GM19193 (cell line): ENCODE results near the gene ZNF300.

ENCODE experiments used
- POLR2A ChIP-seq: IDR thresholded peaks from 4 replicates; pipeline ENCODE4 v1.6.1; 2011; ENCODE audit not compliant: insufficient read depth, insufficient read length; ENCODE audit errors: extremely low read depth

Gene ZNF300

GRCh38 chr5:150904479-150905311, at the start of gene ZNF300:
TSS of gene ZNF300 (minus strand) at chr5:150904980. CDS start at chr5:150903155, 1,825 bp downstream.
- no peak for TF ChIP-seq POLR2A

- TF ChIP-seq POLR2A = no peak
Measured at GRCh38 chr5:150948539-150948938, 43.8 kb upstream of the ZNF300 start.

DNA sequence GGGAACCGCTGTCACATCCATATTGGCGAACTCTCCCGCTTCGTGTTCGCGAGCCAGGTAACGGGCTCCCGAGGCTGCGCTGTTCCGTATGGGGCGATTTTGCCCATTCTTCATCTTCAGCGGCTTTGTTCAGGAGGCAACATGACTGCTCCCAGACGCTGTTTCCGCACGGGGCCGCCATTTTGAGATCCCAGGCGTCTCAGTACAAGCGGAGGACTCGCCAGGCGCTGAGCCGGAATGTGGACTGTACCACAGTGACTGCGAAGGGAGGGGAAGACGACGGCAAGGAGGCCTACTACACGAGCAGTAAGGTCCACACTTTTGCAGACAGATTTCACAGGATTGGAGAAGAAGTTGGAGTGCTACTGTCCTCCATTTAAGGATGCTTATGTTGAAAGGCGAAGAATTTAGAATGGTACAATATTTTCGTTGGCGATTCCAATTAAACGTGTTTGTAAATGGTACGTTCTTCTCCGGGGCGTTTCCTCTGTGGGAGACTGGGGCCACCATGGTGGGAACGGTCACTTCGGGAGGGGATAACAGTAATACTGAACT, 41.6 kb upstream of the ZNF300 start:
- no peak for TF ChIP-seq POLR2A

DNA sequence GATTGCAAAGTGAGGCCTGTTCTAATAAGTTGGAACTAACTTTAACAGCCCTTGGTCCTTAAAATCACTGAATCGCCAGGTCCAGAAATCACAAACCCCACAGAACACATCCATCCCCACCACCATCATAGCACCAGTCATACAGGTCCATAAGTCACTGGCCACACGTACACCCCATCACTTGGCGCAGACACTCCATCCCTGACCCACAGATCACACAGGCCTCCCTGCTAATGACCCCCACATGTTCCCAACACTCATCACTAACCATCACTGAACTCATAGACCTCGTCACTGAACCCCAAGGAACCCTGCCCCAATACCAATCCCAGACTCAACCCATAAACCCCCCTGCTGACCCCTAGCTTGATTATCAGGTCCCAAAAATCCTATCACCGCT, 41.2 kb upstream of the ZNF300 start:
- TF ChIP-seq POLR2A = no peak

GRCh38 chr5:150945486-150945885, 40.7 kb upstream of the ZNF300 start:
- no peak for TF ChIP-seq POLR2A

- no peak for TF ChIP-seq POLR2A
Measured at GRCh38 chr5:150931368-150931965, 26.7 kb upstream of the ZNF300 start.

- TF ChIP-seq POLR2A = no peak
Measured at GRCh38 chr5:150918613-150919012, 13.8 kb upstream of the ZNF300 start.

- no peak for TF ChIP-seq POLR2A
Measured at GRCh38 chr5:150912312-150912814, 7.6 kb upstream of the ZNF300 start.

DNA sequence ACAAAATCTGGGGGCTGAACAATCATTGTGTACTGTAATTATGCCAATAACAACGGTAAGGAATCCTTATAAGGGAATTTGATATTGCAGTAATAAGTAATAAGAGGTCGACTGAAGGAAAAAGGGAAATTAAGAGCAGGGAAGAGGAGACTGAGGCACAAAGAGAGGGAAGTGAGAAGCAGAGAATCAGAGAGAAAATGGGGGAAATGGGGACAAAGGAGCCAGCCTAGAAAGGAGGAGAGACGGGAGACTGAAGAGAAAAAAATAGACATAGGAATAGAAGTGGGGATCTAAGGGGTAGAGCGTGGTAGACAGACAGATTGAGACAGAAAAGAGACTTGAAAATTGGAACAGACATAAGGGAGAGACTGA, 518 bp upstream of the ZNF300 start:
- no peak for TF ChIP-seq POLR2A

- no peak for TF ChIP-seq POLR2A
Measured at GRCh38 chr5:150901446-150901845, 3.3 kb downstream of the ZNF300 start.

GRCh38 chr5:150895431-150896428, 9.1 kb downstream of the ZNF300 start:
- no peak for TF ChIP-seq POLR2A

- no peak for TF ChIP-seq POLR2A
Measured at GRCh38 chr5:150879358-150879757, 25.4 kb downstream of the ZNF300 start.

- no peak for TF ChIP-seq POLR2A
Measured at GRCh38 chr5:150862070-150862469, 42.7 kb downstream of the ZNF300 start.

GRCh38 chr5:150860246-150860821, 44.4 kb downstream of the ZNF300 start:
- no peak for TF ChIP-seq POLR2A
